Measurements from ENCODE around the gene CTNNA1.

- TF ChIP-seq CTCF (IDR thresholded peaks at IDR 0.05 in 4 of 5, conservative IDR thresholded peaks at IDR 0.05 in 1 of 5) (no peak), POLR2A (IDR thresholded peaks at IDR 0.05) (no peak)
These were observed 37.5 kb downstream of the CTNNA1 start for GRCh38 chr5:138790684-138791083.
